ENCODE data around the gene FBXW12. TPM values are rescaled to one million over a fixed set of nuclear protein-coding genes. Genes with fewer than 3 reads are reported as not detected.

The FBXW12 gene, protein sequence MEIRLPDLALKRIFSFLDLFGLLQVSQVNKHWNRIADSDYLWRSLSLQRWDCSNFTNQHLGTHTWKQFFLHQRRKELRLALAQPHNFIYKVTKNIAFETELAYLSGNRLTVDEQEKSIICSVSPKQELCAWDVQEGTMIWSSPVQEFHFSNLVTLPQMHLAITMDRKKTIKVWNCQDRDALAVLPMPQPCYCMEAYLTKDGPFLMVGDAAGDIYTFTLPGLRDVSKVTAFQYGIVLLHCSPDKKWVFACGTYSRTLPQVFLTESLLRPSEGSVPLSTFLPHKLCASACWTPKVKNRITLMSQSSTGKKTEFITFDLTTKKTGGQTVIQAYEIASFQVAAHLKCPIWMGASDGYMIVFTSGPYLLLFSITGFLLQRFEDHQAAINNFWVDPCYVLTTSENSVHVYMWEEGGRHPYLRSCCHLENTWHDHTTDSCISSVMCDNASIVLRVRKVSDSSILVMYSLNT
- 0.17 TPM in 1 of 2 replicates, not detected in the other for polyA plus RNA-seq

DNA sequence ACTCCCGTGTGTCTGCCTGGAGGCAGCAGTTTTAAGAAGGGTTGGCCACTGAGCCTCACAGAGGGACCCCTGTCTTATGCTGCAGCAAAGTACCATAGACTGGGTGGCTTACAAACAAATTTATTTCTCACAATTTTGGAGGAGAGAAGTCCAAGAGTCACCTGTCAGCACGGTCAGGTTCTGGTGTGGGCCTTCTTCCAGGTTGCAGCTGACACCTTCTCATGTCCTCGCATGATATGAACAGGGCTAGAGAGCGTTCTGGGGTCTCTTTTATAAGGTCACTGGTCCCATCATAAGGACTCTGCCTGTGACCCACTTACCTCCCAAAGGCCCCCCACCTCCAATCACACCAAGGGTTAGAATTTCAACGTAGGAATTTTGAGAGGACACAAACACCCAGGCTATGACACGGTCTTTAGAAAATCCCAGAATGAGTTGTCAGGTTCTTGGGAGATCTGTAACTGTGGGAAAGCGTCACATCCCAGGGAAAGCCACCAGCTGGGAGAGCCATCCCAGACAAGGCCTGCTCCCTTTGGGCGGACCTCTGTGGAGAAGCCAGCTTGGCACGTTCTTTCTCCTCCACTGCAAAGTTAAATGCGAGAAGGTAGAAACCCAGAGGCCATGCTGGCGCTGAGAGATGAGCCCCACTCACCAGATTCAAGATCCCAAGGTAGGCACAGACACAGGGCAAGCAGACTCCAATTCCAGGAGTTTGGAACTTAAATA, at the start of gene FBXW12:
Gene FBXW12, plus strand, starts transcription at position 569 of the 726 bp plus-strand sequence. CDS start 549 bp downstream, outside the sequence.

DNA sequence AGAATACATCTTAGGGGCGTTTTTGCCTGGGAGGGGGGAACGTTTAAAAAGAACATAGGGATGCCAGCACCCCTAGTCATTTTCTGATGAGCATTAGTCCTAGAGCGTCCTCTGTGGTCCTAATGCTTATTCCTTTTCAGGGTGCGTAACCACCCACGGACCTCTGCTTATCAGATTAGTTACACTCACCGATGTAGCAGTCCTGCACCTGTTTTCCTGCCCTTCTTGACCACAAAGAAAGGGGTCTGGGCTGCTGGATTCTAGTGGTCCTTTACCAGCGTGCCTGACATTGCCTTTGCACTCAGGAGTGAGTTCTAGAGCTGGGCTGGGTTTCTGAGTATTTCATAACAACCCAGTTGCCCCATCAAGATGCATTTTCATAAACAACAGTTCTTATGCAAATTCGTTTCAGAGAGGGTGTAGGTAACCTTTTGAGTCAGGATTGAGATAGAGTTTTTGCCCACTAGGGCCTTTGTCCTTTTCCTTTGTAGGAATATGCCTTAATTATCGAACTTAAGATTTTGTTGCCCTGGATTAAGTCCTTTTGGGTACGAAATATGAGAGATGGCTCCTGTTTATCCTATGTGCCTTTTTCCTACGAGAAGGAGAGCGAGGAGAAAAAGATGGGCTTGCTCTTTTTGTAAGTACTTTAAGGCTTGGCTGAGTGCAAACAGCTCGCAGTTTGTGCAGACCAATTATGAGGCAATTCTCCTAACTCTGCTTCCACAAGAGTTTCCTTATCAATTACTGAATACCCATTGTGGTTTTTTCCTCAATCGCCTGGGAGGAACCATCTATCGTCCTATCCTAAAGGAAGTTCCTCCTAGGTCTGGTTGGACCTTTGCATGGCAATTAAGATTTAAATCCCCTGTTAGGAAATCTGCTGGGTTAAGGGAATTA, 38.4 kb upstream of the FBXW12 start, which contains the start of gene SPINK8:
Gene SPINK8, minus strand, starts transcription at position 316 of the 900 bp plus-strand sequence. CDS start 5,320 bp downstream, outside the sequence.

DNA sequence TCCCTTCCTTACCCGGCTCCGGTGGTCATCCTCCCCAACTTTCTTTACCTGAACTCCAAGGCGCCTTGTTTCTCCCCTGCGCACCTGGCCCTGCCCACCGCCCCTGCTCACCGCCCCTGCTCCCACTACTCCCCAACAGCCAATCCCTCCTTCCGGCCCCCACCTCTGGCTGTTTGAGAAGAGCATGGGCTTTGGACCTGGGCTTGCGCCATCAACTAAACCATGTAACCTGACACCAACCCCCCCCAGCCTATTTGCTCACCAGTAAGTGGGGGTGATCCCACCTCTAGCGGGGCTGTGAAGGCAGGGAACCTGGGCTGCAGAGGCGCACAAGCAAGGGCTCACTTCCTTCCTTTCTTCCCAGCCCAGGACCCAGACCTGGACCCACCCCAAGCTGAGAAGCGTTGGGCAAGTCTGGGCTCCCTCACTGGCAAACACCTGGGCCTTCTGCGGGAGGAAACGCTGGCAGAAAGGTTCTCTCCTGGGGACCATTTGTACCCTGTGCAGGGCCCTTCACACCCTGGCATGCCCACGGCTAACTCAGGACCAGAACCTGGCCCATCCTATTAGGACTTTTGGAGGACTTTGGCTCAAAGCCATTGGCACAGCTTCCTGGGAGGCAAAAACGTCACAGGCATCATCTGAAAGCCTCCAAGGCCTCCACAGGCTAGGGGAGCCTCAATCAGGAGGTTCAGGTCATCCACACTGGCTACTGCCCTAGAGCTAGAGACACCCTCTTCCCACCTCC, 58.1 kb downstream of the FBXW12 start, which contains the start of gene PLXNB1:
Gene PLXNB1, minus strand, starts transcription at position 127 of the 748 bp plus-strand sequence. CDS start 5,475 bp downstream, outside the sequence.

DNA sequence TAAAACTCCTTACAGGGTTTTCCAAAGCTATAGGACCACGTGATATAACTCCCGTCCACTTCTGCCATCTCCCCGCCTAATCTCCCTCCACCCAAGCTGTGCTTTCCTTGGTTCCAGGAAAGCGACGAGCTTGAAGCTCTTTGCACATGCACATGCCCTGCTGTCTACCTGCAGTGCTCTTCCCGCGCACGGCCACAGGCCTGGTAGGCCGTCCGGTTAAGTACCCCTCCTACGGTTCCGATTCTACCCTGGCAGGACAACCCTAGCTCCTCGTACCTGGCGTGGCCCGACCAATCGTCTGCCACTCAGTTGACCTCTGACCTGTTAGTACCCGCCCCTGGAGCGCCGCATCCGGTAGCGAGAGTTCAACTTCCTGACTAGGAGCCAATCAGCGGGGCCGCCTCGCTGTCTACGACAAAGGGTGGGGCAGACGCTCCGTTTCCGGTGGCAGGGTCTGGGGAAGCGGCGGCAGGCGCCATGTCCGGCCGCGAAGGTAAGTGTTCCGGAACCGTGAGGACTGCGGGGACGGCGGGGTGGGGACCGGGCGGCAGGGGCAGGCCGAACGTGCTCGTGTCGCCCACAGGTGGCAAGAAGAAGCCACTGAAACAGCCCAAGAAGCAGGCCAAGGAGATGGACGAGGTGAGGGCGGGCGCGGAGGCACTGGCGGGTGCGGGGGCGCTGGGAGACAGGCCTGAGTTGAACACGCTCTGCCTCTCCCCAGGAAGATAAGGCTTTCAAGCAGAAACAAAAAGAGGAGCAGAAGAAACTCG, 68.0 kb downstream of the FBXW12 start, which contains the start of the genes CCDC51 and TMA7:
Gene CCDC51, minus strand, starts transcription at position 300 of the 770 bp plus-strand sequence. CDS start 4,991 bp downstream, outside the sequence.
Gene TMA7, plus strand, starts transcription at position 438 of the 770 bp plus-strand sequence. Its CDS starts 40 bp downstream, at position 478.

Other genes starting within 250 kb of the FBXW12 start
- 0.69 and 0.94 TPM in 2 replicates for gene CDC25A, start 183.8 kb upstream of the FBXW12 start, polyA plus RNA-seq
- not detected in 2 replicates for gene CAMP, start 148.7 kb upstream of the FBXW12 start, polyA plus RNA-seq
- 1.8 and 3.5 TPM in 2 replicates for gene ZNF589, start 131.1 kb upstream of the FBXW12 start, polyA plus RNA-seq
- gene NME6, start 70.9 kb upstream of the FBXW12 start, polyA plus RNA-seq, result 4.5 and 9.0 TPM in 2 replicates
- not detected in 2 replicates for gene SPINK8, start 38.6 kb upstream of the FBXW12 start, polyA plus RNA-seq
- 3.9 and 5.4 TPM in 2 replicates for gene PLXNB1, start 57.9 kb downstream of the FBXW12 start, polyA plus RNA-seq
- gene CCDC51, start 67.9 kb downstream of the FBXW12 start, polyA plus RNA-seq, result 8.2 and 14.0 TPM in 2 replicates
- gene TMA7, start 68.0 kb downstream of the FBXW12 start, polyA plus RNA-seq, result 1,236 and 1,273 TPM in 2 replicates
- 0.77 TPM in 1 of 2 replicates, not detected in the other for gene ATRIP, start 74.5 kb downstream of the FBXW12 start, polyA plus RNA-seq
- gene SHISA5, start 132.0 kb downstream of the FBXW12 start, polyA plus RNA-seq, result 28.2 and 29.0 TPM in 2 replicates
- gene PFKFB4, start 184.6 kb downstream of the FBXW12 start, polyA plus RNA-seq, result 0.43 and 2.6 TPM in 2 replicates
- gene UCN2, start 191.6 kb downstream of the FBXW12 start, polyA plus RNA-seq, result not detected in 2 replicates
- 2.1 and 3.4 TPM in 2 replicates for gene COL7A1, start 223.1 kb downstream of the FBXW12 start, polyA plus RNA-seq
- 184 and 241 TPM in 2 replicates for gene UQCRC1, start 237.4 kb downstream of the FBXW12 start, polyA plus RNA-seq
- gene TMEM89, start 249.6 kb downstream of the FBXW12 start, polyA plus RNA-seq, result not detected in 2 replicates